Measurements from ENCODE around the gene ARHGDIG. TPM values are rescaled to one million over a fixed set of nuclear protein-coding genes. Genes with fewer than 3 reads are reported as not detected.
"Not testable (repeated sequence)": the region's sequence is repeated elsewhere in the genome, so short reads cannot be mapped to it uniquely, and the experiment has no call there.

Gene ARHGDIG
- total RNA-seq, 1 donor from 2014 or later: 1.7 TPM

DNA sequence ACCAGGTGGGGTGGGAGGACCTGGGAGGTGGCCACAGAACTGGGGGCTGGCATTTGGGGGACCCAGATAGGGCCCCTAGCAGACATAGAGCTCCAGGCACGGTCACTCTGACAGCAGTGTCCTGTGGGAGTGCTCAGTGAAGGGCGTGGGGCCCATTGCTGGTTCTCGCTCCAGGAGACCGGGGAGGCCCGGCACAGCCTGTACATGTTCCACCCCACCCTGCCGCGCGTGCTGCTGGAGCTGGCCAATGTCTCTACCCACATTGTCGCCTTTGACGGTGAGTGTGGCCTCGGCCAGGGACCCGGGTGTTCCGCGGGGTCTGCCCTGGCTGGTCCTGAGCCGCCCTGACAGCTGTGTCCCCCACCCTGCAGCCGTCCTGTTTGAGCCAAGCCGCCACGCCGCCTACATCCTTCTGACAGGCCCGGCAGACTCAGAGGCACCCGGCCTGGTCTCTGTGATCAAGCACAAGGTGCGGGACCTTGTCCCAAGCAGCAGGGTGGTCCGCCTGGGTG lies 15.9 kb upstream of the ARHGDIG start:
- no peak for DNase-seq

DNA sequence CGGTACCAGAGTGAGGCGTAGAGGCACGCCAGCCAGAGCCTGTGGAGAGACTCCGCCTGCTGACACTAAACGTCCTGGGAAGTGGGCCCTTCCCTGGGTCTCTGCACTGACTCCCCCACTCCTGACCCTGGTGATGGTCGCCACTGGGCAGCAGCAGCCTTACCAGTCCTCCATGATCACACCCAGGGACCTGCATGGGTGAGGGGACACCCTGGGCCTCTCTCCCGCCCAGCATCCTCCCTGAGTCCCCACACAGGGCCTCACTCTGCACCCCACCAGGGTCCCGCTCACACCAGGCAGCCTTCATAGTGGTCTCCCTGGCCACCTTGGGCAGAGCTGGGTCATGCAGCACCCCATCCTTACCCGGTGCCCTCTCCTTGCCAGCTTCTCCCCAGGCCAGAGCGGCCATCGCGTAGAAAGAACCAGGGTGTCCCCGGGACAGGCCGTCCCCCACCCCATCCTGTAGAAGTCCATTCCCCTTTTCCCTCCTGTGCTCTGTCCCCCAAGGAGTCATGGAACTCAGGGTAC lies 15.3 kb upstream of the ARHGDIG start:
- no peak for DNase-seq

DNA sequence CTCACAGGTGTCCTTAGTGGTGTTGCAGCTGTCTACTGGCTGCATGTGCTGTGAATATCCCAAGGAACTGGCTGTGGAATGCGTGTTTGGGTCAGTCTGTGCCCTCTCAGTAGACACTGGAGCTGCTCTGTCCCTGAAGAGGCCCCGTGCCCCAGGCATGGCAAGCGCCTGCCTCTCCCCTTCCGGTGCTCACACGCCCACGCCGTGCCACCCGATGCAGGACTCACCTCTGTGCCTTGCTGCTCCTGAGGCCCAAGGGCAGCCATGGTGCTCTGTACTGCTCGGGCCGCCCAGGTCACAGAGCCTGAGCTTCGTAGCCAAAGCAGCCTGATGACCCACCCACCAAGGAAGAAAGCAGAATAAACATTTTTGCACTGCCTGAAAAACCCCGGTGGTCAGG lies 14.7 kb upstream of the ARHGDIG start:
- DNase-seq: peak; percentile 50

DNA sequence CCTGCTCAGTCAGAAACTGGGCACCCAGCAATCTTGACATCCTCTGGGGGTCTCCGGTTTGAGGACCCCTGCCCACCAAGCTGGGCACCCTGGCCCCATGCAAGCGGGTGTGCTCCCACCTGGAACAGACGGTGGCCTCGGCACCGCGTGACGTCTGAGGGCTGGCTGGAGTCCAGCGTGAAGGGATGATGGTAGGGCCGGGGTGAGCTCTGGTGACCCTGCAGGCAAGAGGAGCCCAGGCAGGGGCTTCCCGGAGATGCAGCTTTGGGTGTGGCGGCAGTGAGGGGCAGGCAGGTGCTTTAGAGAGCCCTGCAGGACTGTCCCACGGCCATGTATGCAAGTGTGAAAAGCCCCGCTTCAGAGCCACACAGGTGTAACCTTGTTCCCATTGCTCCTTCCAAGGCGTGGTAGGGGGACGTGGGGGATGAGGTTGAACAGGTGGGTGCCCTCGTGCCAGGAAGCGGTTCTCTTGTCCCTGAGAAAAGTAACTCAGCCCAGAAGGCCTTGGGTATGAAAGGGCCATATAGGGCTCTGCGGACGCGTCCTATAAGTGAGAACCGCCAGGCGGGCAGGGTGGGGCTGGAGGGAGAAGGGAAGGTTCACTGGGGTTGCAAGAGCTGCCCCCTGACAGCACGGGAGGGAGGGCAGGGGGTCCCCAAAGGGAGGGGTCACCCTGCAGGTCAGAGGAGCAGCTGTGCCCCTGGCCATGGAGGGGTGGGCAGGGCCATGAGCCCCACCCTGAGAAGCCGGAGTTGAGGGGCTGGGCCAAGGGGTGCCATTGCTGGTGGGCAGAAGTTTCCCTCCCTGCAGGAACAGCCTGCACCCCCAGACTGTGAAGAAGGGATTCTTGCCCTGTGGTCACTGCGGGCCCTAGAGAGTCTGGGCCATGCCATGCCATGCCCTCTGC lies 13.9 kb upstream of the ARHGDIG start:
- DNase-seq: no peak

DNA sequence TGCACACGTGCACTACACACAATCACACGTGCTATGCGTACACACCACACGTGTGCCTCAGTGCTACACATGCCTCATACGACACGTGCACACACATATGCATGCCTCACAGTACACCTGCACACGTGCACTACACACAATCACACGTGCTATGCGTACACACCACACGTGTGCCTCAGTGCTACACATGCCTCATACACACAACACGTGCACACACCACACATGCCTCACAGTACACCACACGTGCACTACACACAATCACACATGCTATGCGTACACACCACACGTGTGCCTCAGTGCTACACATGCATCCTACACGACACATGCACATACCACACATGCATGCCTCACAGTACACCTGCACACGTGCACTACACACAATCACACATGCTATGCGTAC lies 12.8 kb upstream of the ARHGDIG start:
- not testable (repeated sequence) for DNase-seq

DNA sequence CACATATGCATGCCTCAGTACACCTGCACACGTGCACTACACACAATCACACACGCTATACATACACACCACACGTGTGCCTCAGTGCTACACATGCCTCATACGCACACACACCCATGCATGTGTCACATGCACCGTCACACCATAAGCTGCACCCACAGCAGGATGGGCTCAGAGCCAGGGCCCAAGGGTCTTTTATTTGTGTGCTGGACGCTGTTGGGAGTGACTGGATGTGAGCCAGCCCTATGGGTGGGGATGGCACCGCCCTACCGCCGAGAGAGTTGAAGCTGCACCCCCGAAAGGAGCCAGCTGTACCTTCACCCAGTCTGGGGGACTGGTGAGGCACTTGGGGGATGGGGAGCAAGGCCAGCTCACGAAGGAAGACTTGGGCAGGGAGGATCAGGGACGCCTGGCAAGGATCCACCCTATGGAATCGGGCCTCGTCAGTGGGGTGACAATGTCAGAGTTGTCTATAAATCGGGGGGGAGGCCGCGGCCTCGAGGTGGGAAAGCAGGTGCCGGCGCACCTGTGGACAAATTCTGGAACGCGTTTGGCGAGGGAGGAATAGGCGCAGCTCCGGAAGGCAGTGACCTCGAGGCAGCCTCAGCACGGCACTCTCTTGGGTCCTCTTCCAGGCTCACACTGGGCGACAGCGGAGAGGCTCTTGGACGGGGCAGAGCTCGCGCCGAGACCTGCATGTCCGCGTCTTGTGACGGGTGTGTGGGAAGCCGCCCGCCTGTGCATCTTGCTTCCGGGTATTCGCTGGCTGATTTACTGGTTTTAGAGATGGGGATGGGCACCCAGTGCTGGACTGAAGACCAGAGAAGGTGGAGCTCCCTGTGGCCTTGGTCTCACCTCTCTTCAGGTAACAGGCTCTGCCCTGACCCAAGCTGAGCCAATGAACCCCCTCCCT lies 12.0 kb upstream of the ARHGDIG start:
- no peak for DNase-seq

DNA sequence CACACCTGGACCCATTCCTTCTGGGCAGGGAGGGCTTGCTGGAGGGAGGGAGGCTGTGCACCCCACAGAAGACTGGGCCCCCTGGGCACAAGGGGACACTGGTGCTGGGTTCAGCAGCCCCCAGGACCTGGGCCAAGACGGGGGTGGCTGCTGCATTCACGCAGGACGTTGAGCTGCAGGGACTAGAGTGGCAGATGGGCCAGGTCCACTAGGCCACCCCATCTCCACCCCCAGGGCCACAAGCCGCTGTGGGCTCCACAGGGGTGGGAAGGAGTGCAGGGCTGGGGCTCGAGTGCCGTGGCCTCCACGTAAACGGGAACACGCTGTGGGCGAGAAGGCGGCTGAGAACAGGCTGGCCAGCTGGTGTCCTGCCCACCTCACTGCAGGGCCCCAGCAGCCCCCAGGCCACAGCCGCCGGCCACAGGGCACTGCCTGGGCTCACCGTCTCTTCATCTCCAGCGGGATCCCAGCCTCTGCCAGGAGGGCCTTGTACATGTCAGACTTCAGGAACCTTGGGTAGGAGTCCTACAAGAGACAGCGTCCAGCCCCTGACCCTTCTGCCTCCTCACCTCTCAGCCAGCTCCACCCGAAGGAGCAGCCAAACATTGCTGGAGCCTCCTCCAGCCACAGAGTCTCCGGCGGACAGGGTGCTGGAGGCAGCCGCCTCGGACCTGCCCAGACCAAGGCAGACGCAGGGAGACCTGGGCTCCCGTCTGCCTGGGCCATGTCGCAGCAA lies 11.2 kb upstream of the ARHGDIG start:
- DNase-seq: no peak

DNA sequence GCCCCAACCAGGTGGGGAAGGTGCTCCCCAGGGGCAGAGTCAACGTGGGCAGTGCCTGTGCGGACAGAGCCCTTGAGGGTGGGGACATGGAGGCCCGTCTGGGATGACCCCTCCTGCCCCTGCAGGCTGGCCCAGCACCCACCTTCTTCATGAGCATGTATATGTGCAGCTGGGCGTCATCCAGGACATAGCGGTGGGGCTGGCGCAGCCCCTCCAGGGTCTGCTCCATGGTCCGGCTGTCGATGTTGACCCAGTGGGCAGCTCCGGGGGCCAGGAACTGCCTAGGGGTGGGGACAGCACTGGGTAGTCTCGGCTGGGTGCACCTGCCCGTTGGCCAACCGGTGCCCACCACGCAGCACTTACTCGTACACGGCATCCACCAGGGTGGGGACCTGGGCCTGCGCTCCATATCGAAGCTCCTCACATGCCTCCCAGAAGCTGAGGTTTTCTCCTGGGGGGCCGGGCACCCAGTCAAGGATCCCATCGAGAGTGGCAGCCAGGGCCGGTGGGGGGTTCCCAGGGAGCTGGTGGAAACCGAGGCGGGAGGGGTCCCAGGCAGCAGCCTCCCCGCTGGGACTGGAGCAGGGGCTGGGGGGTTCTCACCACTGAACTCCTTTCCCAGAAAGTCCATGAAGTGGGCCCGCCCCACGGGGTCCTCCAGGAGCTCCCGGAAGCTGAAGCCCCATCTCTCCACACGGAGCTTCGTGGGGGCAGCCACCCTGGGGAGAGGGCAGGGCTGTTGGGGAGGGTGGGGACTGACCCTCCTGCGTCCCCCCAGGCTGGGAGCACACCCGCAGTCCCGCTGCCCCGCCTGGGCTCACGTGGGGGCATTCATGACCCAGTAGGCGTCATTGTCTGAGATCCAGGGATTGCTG lies 9.8 kb upstream of the ARHGDIG start:
- no peak for DNase-seq

DNA sequence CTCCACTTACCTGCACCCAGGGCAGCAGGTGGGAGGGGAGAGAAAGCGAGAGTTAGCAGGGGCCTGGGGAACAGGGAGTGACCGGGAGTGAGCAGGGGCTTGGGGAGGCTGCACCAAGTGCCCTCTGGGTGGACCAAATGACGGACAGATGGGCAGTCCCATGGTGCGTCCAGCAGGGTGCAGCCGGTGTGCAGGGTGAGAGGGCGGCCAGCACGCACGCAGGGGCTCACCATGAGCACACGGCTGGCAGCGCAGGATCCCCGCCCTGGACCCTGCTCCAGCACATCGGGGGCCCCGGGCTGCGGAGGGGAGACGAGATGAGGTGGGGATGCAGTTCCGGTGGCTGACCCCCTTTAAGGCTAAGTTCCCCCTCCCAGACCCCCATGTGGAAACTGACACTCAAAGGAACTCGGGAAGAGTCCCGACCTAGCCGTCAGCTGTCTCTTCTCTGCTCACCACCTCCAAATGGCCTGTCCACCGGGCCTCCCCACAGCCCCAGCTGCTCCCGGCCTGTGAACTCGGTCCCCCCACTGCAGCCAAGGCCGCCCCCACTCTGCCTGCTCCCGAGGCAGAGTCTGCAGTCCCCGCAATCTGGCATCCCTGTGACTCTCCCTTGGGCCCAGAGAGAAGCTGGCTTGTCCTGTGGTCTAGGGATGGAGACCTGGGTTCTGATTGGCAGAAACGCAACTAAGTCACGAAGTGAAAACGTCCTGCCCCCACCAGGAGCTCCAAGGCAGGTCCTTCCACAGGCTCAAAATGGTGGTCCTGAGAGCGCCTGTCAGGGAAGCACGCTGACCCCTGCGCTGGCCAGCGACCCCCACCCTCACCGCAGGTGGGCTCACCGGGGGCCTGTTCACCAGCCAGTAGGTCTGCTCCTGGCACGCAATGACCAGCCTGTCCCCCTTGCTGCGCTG lies 7.5 kb upstream of the ARHGDIG start:
- DNase-seq: no peak

DNA sequence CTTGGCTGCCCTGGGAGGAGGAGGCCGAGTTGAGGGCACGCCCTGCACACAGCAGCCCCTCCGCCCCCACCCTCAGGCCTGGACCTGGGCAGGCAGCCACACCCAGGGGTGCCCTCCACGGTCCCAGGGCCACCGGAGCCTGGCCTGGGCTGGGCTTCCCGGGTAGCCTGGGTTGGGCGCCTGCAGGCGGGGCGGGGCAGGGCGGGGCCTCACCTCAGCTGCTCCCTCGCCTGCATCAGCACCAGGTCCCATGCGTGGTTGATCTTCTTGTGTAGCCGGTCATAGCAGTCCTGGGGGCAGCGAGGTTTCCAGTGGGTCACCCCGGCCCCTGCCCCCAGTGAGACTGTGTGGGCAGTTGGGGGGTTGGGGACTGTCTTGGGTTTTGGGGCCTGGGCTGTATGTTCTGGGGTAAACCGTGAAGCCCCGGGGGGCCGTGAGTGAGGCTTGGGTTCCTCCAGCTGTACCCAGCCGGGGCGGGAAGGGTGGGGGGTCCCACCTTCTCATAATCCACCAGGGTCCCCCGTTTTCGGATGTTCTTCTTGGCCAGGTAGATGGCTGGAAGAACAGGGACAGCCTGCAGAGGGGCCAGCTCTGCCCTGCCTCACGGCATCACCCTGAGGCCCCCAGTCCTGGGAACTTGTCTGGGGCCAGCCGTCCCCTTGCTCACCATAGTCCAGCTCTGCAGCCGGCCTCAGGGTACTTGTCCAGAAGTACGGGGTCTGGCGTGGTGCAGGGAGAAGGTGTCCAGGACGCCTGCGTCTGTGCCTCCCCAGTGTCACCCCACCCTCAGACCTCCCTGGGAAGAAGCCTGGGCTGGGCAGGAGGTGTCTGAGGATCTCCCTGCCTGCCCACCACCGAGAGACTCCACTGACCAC lies 6.6 kb upstream of the ARHGDIG start:
- DNase-seq: no peak

DNA sequence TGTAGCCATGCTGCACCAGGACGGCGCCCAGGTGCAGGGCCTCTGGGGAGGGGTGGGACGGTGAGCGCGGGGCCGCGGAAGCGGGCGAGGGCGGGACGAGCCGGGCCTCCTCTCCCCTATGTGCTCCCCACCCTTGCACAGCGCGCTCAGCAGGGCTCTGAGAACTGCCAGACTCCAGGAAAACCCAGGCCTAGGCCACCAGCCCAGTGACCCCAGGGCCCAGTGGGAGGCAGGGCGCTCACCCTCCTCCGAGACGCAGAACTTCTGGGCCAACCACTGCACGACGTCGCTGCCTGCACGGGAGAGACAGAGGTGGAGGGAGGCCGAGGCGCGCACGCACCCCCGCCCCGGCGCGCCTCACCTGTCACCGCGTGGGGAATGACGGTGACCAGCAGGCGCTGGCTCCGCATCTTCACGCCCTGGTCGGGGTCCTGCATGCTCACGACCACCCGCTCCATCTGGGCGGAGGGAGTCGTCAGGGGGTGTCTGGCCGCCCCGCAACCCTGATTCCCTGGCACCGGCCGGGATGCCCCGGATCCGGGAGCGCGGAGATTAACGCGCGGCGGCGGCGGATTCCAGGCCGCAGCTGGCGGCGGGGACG lies 5.2 kb upstream of the ARHGDIG start:
- DNase-seq: no peak

DNA sequence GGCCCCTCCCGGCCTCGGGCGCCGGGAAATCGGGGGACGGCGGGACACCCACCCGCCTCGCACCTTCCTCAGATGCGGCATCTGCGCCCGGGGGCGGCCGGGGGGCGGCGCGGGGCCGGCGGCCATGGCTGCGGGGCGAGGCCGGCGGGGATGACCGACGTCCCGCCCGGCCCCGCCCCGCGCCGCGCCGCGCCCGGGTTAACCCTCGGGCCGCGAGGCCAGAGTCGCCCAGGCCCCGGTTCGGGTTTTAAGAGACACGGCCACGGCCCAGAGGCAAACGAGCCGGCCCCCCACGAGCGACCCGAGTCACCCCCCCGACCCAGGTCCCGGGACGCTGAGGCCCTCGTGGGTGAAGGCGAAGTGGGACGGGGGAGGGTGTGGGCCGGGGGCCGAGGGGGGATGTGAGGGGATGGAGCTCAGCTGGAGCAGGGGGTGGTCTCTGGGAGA lies 4.6 kb upstream of the ARHGDIG start, which contains the start of gene RGS11:
Gene RGS11 (minus strand): TSS at position 159 of the 447 bp plus-strand sequence. CDS start 33 bp downstream, at position 126.
- no peak for DNase-seq

DNA sequence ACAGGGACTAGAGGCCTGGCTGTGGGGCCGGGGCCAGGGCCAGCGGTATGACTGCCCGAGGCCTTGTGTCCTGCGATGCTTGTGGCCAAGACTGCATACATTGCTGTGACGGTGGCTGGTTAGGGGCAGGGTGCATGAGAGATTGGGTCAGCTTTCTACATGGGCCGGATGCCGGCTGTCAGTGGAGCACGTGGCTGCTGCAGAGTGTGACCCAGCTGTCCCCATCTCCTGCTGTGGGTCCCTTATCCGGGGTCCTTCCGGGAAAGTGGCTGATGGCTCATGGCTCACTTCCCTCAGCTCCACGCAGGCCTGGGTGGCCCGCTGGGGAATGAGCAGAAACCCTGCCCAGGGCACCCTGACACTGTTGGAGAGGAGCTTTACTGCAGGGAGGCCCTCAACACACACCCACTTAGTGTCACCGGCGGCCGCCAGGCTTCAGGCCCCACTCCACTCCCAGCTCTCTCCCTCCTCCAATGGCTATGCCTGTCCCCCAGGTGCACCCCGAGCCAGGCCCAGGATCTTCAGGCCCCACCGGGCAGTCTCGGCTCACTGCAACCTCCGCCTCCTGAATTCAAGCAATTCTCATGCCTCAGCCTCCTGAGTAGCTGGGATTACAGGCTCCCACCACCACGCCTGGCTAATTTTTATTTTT lies 3.8 kb upstream of the ARHGDIG start:
- DNase-seq: no peak

DNA sequence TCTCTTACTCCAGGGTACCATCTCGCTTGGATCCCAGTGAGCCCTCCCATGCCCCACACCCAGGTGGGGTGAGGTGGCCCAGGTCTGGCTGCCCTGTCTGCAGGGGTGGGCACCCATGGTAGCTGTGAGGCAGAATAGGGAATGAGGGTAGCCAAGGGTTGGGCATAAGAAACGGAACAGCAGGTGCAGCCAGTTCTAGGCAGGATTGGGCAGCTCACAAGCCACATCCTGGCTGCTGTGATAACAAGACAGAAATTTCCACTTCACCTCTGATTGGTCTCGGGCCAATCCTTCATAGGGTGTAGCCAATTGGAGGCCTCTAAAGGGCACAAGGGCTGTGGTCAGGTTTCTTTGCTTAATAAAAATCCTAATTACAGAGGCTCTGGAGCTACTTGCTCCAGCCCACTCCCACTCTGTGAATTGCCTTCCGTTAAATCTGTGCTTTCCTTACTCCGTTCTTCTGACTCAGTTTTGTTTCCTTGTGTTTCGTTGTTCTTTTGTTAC lies 1.5 kb upstream of the ARHGDIG start:
- DNase-seq: peak; percentile 38

DNA sequence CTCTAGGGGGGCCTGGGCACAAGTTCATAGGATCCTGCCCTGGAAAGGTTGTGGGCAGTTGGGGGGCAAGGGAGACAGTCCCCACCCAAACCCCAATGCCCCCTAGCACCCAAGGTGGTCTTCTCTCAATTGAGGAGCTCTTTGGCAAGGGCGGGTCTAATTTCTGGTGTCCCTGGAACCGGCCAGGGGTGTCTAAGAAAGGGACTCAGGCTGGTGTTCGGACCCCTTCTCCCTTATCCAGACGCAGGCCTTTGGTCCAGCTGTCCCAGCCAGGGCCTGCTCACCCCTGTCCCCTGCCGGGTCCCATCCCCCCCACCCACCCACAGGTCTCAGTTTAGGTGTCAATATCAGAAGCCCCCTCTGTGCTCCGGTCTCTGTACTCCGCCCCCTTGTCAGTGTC lies 860 bp upstream of the ARHGDIG start:
- DNase-seq: no peak

DNA sequence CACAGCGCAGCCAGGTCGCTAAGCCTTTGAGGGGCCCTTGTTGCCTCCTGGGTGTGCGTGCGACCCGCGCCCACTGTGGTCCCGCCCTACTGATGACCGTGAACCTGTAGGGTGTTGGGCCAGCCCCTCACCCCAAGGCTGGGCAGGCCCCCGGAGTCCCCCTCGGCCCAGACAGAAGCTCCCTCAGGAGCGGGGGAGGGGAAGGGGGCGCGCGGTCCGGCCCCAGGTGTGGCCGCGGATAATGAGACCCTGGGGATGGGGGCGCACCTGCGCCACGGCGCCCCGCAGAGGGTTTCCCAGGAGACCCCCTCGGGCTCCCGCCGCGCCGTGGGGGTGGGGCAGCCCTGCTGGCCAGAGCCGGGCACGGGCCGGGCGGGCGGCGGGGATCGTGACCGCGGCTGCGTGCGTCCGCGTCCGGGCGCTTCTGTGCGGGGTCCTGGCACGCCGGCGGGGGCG lies 358 bp upstream of the ARHGDIG start:
- no peak for DNase-seq

DNA sequence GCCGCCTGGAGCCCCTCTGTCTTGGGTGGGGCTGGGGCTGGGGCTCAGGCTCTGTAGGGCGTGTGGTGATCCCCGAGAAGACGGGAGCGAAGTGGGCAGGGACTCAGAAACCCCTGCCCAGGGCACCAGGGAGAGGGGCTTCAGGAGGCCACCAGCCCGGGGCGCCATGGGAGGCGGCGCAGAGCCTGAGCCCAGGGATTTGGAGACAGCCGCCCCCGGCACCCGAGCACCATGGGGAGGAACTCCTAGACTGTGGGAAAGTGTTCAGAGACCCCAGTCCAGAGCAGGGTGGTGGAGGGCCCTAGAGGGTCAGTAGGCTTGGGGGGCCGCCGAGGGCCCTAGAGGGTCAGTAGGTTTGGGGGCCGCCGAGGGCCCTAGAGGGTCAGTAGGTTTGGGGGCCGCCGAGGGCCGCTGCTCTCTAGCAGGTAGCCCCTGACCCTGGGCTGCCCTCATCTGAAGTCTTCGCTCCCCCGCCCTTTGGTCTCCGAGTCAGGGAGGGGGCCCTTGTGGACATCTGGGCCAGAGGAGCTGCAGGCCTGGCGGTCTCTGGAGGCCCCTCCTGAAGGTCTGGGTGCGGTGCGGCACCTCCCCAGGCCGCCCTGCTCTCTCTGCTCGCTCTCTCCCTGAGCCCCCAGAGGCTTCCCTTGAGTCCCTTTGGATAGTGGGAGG lies 734 bp downstream of the ARHGDIG start:
- DNase-seq: no peak

Data from tongue (tissue), 2 donors.